Stomach (tissue), 4 donors: ENCODE results near the gene CHMP4B.

Experiments
- POLR2AphosphoS5 ChIP-seq, 3 donors: sonication (generic); formaldehyde crosslinking; IDR thresholded peaks; one replicate each; pipeline ENCODE4 v1.6.1; 2016; ENCODE audit warnings: antibody characterized with exemption in 3 of 3
- TF ChIP-seq, protein P1 (sequence below), 7 experiments: fragments of 450-650 bp in 4 of 7; fragments of 200-600 bp in 3 of 7; sonication (generic) in 3 of 7; IDR thresholded peaks; one replicate each; pipeline ENCODE4 v1.5.1; 2016 to 2019; ENCODE audit warnings: antibody characterized with exemption in 7 of 7, control low read depth in 2 of 7, mild to moderate bottlenecking in 1 of 7

DNA sequence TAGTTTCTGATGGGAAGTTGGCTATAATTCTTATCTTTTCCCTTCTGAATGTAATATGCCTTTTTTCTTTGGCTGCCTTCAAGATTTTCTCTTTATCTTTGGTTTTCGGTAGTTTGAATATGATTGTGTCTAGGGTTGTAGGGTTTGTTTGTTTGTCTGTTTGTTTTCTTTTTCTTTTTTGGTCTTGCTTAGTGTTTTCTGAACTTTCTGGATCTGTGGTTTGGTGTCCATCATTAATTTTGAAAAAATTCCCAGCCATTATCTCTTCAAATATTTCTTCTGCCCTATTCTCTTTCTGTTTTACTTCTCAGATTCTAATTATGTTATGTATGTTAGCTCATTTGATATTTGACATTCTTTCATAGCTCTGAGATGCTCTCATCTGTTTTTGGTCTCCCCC is 79.4 kb downstream of the CHMP4B start:
- TF ChIP-seq, protein P1, sequence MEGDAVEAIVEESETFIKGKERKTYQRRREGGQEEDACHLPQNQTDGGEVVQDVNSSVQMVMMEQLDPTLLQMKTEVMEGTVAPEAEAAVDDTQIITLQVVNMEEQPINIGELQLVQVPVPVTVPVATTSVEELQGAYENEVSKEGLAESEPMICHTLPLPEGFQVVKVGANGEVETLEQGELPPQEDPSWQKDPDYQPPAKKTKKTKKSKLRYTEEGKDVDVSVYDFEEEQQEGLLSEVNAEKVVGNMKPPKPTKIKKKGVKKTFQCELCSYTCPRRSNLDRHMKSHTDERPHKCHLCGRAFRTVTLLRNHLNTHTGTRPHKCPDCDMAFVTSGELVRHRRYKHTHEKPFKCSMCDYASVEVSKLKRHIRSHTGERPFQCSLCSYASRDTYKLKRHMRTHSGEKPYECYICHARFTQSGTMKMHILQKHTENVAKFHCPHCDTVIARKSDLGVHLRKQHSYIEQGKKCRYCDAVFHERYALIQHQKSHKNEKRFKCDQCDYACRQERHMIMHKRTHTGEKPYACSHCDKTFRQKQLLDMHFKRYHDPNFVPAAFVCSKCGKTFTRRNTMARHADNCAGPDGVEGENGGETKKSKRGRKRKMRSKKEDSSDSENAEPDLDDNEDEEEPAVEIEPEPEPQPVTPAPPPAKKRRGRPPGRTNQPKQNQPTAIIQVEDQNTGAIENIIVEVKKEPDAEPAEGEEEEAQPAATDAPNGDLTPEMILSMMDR (IDR thresholded peaks at IDR 0.05), result no peak
- no peak for TF ChIP-seq POLR2AphosphoS5 (IDR thresholded peaks at IDR 0.05)
